ENCODE data around the gene IL24. TPM values are rescaled to one million over a fixed set of nuclear protein-coding genes. Genes with fewer than 3 reads are reported as not detected.

IL24 gene
- total RNA-seq, 1 donor from 2014 or later, result not detected

GRCh38 chr1:206926286-206926685, 29.0 kb downstream of the IL24 start:
- Mint-ChIP-seq H3K4me3 (no peak overlapping the region), H3K9me3 (no peaks in the 10 kb centered on the region), H3K27ac (no peak overlapping the region), H3K36me3 (ENCODE audit: low read depth) (peaks cover 2% of the 10 kb centered on the region), H3K4me1 (peaks cover 43% of the 10 kb centered on the region), H3K27me3 (no peaks in the 10 kb centered on the region)
- DNase-seq (no peak), ATAC-seq (ENCODE audit: low read depth) (no peak)
- no peak for TF ChIP-seq CTCF (IDR thresholded peaks at IDR 0.05)
- ChIA-PET CTCF (interaction anchor here (1.7 to 15.7 kb wide), 3 partner anchors 11 to 191 kb away, joined by 4 to 383 read pairs (median 8); no protein-coding TSS in a partner anchor), POLR2A (interaction anchor here (0.7 to 10.2 kb wide), 5 partner anchors 9 to 875 kb away, joined by 5 to 267 read pairs (median 5); partner anchors contain the start of gene FCMR)
- intact Hi-C loops (cut with micrococcal nuclease), result loop anchor here (10.0 kb wide), 5 partner anchors 881 to 1641 kb away; partner anchors contain the start of gene RAB29

- intact Hi-C loops (cut with micrococcal nuclease), result loop anchor here (10.0 kb wide), 5 partner anchors 885 to 1645 kb away; partner anchors contain the start of gene RAB29
- Mint-ChIP-seq H3K4me1 (peaks cover 67% of the 10 kb centered on the region), H3K4me3 (peak overlapping the region; percentile 79), H3K36me3 (ENCODE audit: low read depth) (no peaks in the 10 kb centered on the region), H3K9me3 (no peaks in the 10 kb centered on the region), H3K27ac (peak overlapping the region; percentile 99), H3K27me3 (no peaks in the 10 kb centered on the region)
- no peak for TF ChIP-seq CTCF (IDR thresholded peaks at IDR 0.05)
- ATAC-seq (ENCODE audit: low read depth) (no peak), DNase-seq (no peak)
- ChIA-PET POLR2A (interaction anchor here (1.3 to 10.2 kb wide), 5 partner anchors 13 to 244 kb away, joined by 3 to 267 read pairs (median 16); partner anchors contain the start of gene FCMR), CTCF (interaction anchor here (4.9 to 15.7 kb wide), 2 partner anchors 7 to 14 kb away, joined by 64 to 383 read pairs; partner anchors contain the start of gene FCMR)
These were observed 32.3 kb downstream of the IL24 start for GRCh38 chr1:206929524-206929923.

GRCh38 chr1:206930210-206930798, 33.1 kb downstream of the IL24 start:
- CTCF ChIA-PET, result interaction anchor here (0.7 to 15.7 kb wide), 9 partner anchors 8 to 195 kb away, joined by 3 to 383 read pairs (median 41); partner anchors contain the start of genes FCMR and IL20
- no peak for TF ChIP-seq CTCF (IDR thresholded peaks at IDR 0.05)
- peak; percentile 72 for DNase-seq
- H3K9me3 Mint-ChIP-seq, result no peaks in the 10 kb centered on the region
- peaks cover 67% of the 10 kb centered on the region for H3K4me1 Mint-ChIP-seq
- peak overlapping the region; percentile 79 for H3K4me3 Mint-ChIP-seq
- intact Hi-C loops (cut with micrococcal nuclease), result loop anchor here (1.0 to 2.0 kb wide), 5 partner anchors 8 to 407 kb away; partner anchors contain the start of genes CD55, DYRK3 and EIF2D
- peak overlapping the region; percentile 99 for H3K27ac Mint-ChIP-seq
- H3K36me3 Mint-ChIP-seq (ENCODE audit: low read depth), result no peaks in the 10 kb centered on the region
- POLR2A ChIA-PET, result interaction anchor here (0.5 to 10.2 kb wide), 11 partner anchors 14 to 892 kb away, joined by 3 to 267 read pairs (median 4); partner anchors contain the start of gene FCMR
- ATAC-seq (ENCODE audit: low read depth), result peak; percentile 83
- H3K27me3 Mint-ChIP-seq, result no peaks in the 10 kb centered on the region

- peak overlapping the region; percentile 99 for H3K27ac Mint-ChIP-seq
- intact Hi-C loops (cut with micrococcal nuclease), result loop anchor here (2.0 kb wide), 4 partner anchors 75 to 319 kb away; partner anchors contain the start of genes DYRK3 and EIF2D
- TF ChIP-seq CTCF (IDR thresholded peaks at IDR 0.05), result no peak
- ChIA-PET CTCF (interaction anchor here (0.6 to 15.7 kb wide), 20 partner anchors 10 to 568 kb away, joined by 3 to 383 read pairs (median 10); partner anchors contain the start of genes FCAMR, FCMR and IL20), POLR2A (interaction anchor here (0.9 to 10.2 kb wide), 6 partner anchors 15 to 65 kb away, joined by 3 to 267 read pairs (median 10); partner anchors contain the start of gene FCMR)
- no peaks in the 10 kb centered on the region for H3K27me3 Mint-ChIP-seq
- no peaks in the 10 kb centered on the region for H3K36me3 Mint-ChIP-seq (ENCODE audit: low read depth)
- peaks cover 70% of the 10 kb centered on the region for H3K4me1 Mint-ChIP-seq
- DNase-seq (no peak), ATAC-seq (ENCODE audit: low read depth) (no peak)
- no peaks in the 10 kb centered on the region for H3K9me3 Mint-ChIP-seq
- H3K4me3 Mint-ChIP-seq, result peak overlapping the region; percentile 35
These were observed 34.5 kb downstream of the IL24 start for GRCh38 chr1:206931709-206932108.
